HepG2 (cell line): Measurements from ENCODE around the gene TNFSF12. TPM values are rescaled to one million over a fixed set of nuclear protein-coding genes. Genes with fewer than 3 reads are reported as not detected.

Experiments
- ARID4A ChIP-seq: sonication (generic); formaldehyde crosslinking; IDR thresholded peaks from 2 replicates; pipeline ENCODE4 v1.5.0; 2020; ENCODE audit warnings: mild to moderate bottlenecking, missing genetic modification reagents, borderline replicate concordance
- GATA4 ChIP-seq: sonication (generic); IDR thresholded peaks from 2 replicates; pipeline ENCODE4 v1.6.1; 2016; ENCODE audit warnings: antibody characterized with exemption, low read depth, borderline replicate concordance
- GFI1 ChIP-seq: sonication (generic); formaldehyde crosslinking; IDR thresholded peaks from 2 replicates; pipeline ENCODE4 v1.5.0; 2020; ENCODE audit warnings: missing genetic modification reagents, mild to moderate bottlenecking, borderline replicate concordance
- GPN1 ChIP-seq: sonication (generic); formaldehyde crosslinking; IDR thresholded peaks from 2 replicates; pipeline ENCODE4 v1.5.1; 2020; ENCODE audit warnings: missing genetic modification reagents, borderline replicate concordance
- HNF1B ChIP-seq: sonication (generic); formaldehyde crosslinking; IDR thresholded peaks from 2 replicates; pipeline ENCODE4 v1.5.1; 2020; ENCODE audit warnings: mild to moderate bottlenecking, moderate library complexity, missing genetic modification reagents
- HNRNPLL ChIP-seq: fragments of 200-400 bp; formaldehyde crosslinking; IDR thresholded peaks from 2 replicates; pipeline ENCODE4 v1.6.1; 2017; ENCODE audit warnings: mild to moderate bottlenecking, low read depth, low read length; ENCODE audit not compliant: poor library complexity, severe bottlenecking
- RELA ChIP-seq: sonication (generic); formaldehyde crosslinking; IDR thresholded peaks from 2 replicates; pipeline ENCODE4 v1.4.0; 2020; ENCODE audit warnings: missing genetic modification reagents
- SCMH1 ChIP-seq: sonication (generic); formaldehyde crosslinking; IDR thresholded peaks from 2 replicates; pipeline ENCODE4 v1.9.0; 2021; ENCODE audit warnings: missing genetic modification reagents, mild to moderate bottlenecking, borderline replicate concordance
- TFDP1 ChIP-seq: IDR thresholded peaks from 2 replicates; pipeline ENCODE4 v1.6.1; 2016; ENCODE audit warnings: missing compliant biosample characterization, missing genetic modification reagents, borderline replicate concordance
- ZBTB33 ChIP-seq: sonication (generic); formaldehyde crosslinking; IDR thresholded peaks from 2 replicates; pipeline ENCODE4 v1.4.0; 2020; ENCODE audit warnings: missing genetic modification reagents
- ZNF235 ChIP-seq: sonication (generic); formaldehyde crosslinking; IDR thresholded peaks from 2 replicates; pipeline ENCODE4 v1.8.1; 2023; ENCODE audit warnings: mild to moderate bottlenecking, missing genetic modification reagents, borderline replicate concordance
- ZNF350 ChIP-seq: sonication (generic); formaldehyde crosslinking; IDR thresholded peaks from 2 replicates; pipeline ENCODE4 v1.4.0; 2020; ENCODE audit warnings: mild to moderate bottlenecking, low read depth, missing genetic modification reagents, borderline replicate concordance
- ZNF597 ChIP-seq: sonication (generic); formaldehyde crosslinking; IDR thresholded peaks from 2 replicates; pipeline ENCODE4 v1.5.0; 2020; ENCODE audit warnings: missing genetic modification reagents
- ZNF704 ChIP-seq: sonication (generic); formaldehyde crosslinking; IDR thresholded peaks from 2 replicates; pipeline ENCODE4 v1.8.1; 2023; ENCODE audit warnings: mild to moderate bottlenecking, inconsistent platforms, moderate library complexity, missing genetic modification reagents, borderline replicate concordance
- polyA plus RNA-seq, 8 experiments: library from polyadenylated mRNA; depleted of rRNA in 3 of 8; stranded (reverse) in 7 of 8; unstranded in 1 of 8; fragments of >200 nt; fragmentation: Illumina TruSeq in 4 of 8; extraction: Trizol in 4 of 8; gene quantifications; 2 replicates each; pipeline versions ENCODE4 v1.2.1 to v1.2.3, GENCODE V29; 2011 to 2016; ENCODE audit warnings: low read depth in 4 of 8, missing spikeins in 1 of 8, mixed read lengths in 1 of 8; ENCODE audit not compliant: insufficient read depth in 1 of 8
- total RNA-seq, 5 experiments: library from RNA; depleted of rRNA; stranded (reverse); fragments of >200 nt; fragmentation: Illumina TruSeq; extraction: Trizol; gene quantifications; 2 replicates each; pipeline ENCODE4 v1.2.3, GENCODE V29; 2016; ENCODE audit warnings: low read depth in 1 of 5

The TNFSF12 gene
- total and polyA plus RNA-seq, 2 of the 13 experiments (the other 11 are each of a cell fraction or from before 2014, with no cell fraction given), result 0.93 to 7.2 TPM

- 0 out of 2 replicates have a peak, but pooled peaks have one; percentile 55 for TF ChIP-seq RELA (CRISPR knock-in tag)
- TF ChIP-seq ZNF704, result no peak
- peak; percentile 43; the same call in 1 of the 2 replicates for TF ChIP-seq ZBTB33 (CRISPR knock-in tag)
- TF ChIP-seq SCMH1 (CRISPR knock-in tag), result no peak
- no peak for TF ChIP-seq ZNF597 (CRISPR knock-in tag)
- no peak for TF ChIP-seq GPN1 (CRISPR knock-in tag)
- TF ChIP-seq HNRNPLL, result peak; percentile 17
- TF ChIP-seq ZNF235, result 0 out of 2 replicates have a peak, but pooled peaks have one; percentile 12
- TF ChIP-seq GATA4, result peak; percentile 11; the same call in 1 of the 2 replicates
- 0 out of 2 replicates have a peak, but pooled peaks have one; percentile 43 for TF ChIP-seq GFI1 (CRISPR knock-in tag)
- peak; percentile 71; the same call in 1 of the 2 replicates for TF ChIP-seq ZNF350 (CRISPR knock-in tag)
- TF ChIP-seq TFDP1 (CRISPR knock-in tag), result 0 out of 2 replicates have a peak, but pooled peaks have one; percentile 33
- no peak; the same call in 1 of the 2 replicates for TF ChIP-seq HNF1B
- TF ChIP-seq ARID4A (CRISPR knock-in tag), result peak; percentile 89
These were observed 30.4 kb downstream of the TNFSF12 start, which contains the start of gene CD68 (continued) for GRCh38 chr17:7579001-7579833.
